Fibroblast of skin of scalp (primary cell): ENCODE results near the gene RLF.

ENCODE experiments used
- DNase-seq: peaks from one replicate; pipeline ENCODE4 v3.0.0-alpha.2; 2013

The RLF gene

GRCh38 chr1:40272653-40273213, 111.5 kb downstream of the RLF start:
- DNase-seq = no peak

- DNase-seq = no peak
Observed at GRCh38 chr1:40273547-40274166, 112.5 kb downstream of the RLF start.

DNA sequence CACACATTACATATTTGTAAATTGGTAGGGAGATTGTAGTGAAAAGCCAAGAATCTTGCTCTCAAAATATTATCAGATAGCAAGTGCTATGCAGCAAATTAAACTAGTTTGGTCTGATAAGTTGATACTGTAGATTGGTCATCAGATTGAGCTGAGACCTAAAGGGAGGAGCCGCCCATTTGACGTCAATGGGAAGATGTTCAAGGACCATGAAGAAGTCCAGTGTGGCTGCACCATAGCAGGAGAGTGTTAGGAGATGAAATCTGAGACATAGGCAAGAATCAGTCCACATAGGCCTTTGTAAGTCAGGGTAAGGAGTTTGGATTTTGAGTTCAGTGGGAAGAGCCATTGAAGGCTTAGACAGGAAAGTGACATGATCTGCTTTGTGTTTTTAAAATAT, 113.1 kb downstream of the RLF start:
- no peak for DNase-seq

DNA sequence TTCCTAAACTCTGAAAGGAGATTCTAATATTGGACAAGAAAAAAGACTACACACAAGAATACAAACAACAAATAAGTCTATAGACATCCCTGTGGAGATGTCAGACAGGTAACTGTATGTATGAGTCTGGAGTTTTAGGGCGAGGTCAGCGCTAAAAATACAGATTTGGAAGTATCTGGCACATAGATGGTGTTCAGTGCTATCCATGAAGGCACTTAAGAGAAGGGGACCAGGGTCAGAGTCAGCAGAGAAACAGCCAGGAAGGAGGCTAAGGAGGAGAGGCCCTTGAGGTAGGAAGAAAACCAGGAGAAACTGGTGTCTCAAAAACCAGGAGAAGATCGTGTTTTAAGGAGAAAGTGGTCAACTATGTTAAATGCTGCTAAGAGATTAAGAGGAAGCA, 114.9 kb downstream of the RLF start:
- DNase-seq = no peak

DNA sequence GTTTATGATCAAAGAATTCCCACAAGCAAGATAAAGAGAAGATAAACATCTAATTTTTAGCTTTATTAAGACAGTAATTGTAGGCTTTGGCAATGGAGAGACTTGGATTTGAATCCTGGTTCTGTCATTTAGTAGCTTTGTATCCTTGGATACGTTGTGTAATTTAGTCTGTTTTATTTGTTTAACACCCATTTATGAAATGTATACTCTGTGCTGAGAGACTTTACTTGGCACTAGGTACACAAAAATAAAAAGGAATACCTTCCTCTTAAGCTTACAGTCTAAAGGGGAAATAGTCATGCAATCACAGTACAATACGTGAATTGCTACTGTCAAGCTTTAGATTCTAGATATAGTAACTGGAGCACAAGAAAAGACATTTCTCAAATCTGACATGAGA, 120.7 kb downstream of the RLF start:
- DNase-seq = no peak
